Keratinocyte (primary cell): ENCODE results near the gene DLX2. TPM values are rescaled to one million over a fixed set of nuclear protein-coding genes. Genes with fewer than 3 reads are reported as not detected.

ENCODE experiments used
- DNase-seq: peaks from one replicate; pipeline ENCODE4 v3.0.0-alpha.2; 2011; ENCODE audit warnings: low read depth, missing footprints, low spot score
- FAIRE-seq: peaks from 2 replicates; lab custom pipeline; 2011; peaks lifted over from hg19 to GRCh38; lab: Jason Lieb, UNC
- H2AFZ ChIP-seq: 2 replicates; pipeline ENCODE4 v1.6.0; 2012; ENCODE audit warnings: low read length, control low read depth, inconsistent platforms; ENCODE audit not compliant: control insufficient read depth
- H3K27ac ChIP-seq: 2 replicates; pipeline ENCODE4 v1.5.1; 2011; ENCODE audit warnings: low read length; ENCODE audit not compliant: control insufficient read depth, insufficient read depth
- H3K27me3 ChIP-seq: 3 replicates; pipeline ENCODE4 v1.6.0; 2011; ENCODE audit warnings: low read length; ENCODE audit not compliant: control insufficient read depth, insufficient read depth; ENCODE audit errors: extremely low read depth
- H3K36me3 ChIP-seq, 2 experiments: 2 replicates in 1 of 2; 3 replicates in 1 of 2; pipeline ENCODE4 v1.5.1; 2011; ENCODE audit warnings: low read length in 2 of 2, mild to moderate bottlenecking in 1 of 2; ENCODE audit not compliant: control insufficient read depth in 2 of 2, insufficient read depth in 2 of 2; ENCODE audit errors: extremely low read depth in 1 of 2
- H3K4me1 ChIP-seq: 3 replicates; pipeline ENCODE4 v1.5.1; 2011; ENCODE audit warnings: low read length; ENCODE audit not compliant: control insufficient read depth, insufficient read depth; ENCODE audit errors: extremely low read depth
- H3K4me2 ChIP-seq: 3 replicates; pipeline ENCODE4 v1.6.0; 2011; ENCODE audit warnings: low read depth, low read length; ENCODE audit not compliant: control insufficient read depth, insufficient read depth; ENCODE audit errors: extremely low read depth
- H3K4me3 ChIP-seq, 3 experiments: fragments of 200-600 bp in 1 of 3; sonication (generic) in 1 of 3; 2 replicates in 2 of 3; 3 replicates in 1 of 3; pipeline ENCODE4 v1.5.1; 2011 to 2016; ENCODE audit warnings: low read length in 3 of 3, mild to moderate bottlenecking in 3 of 3, control low read depth in 2 of 3, inconsistent platforms in 1 of 3, low read depth in 1 of 3, mixed read lengths in 1 of 3, mixed run types in 1 of 3, moderate library complexity in 1 of 3; ENCODE audit not compliant: control insufficient read depth in 2 of 3, insufficient read depth in 2 of 3; ENCODE audit errors: extremely low read depth in 1 of 3
- H3K79me2 ChIP-seq: 2 replicates; pipeline ENCODE4 v1.6.0; 2012; ENCODE audit warnings: low read length; ENCODE audit not compliant: control insufficient read depth, insufficient read depth
- H3K9ac ChIP-seq: 3 replicates; pipeline ENCODE4 v1.6.0; 2011; ENCODE audit warnings: low read length; ENCODE audit not compliant: control insufficient read depth, insufficient read depth; ENCODE audit errors: extremely low read depth
- H3K9me1 ChIP-seq: 3 replicates; pipeline ENCODE4 v1.6.0; 2011; ENCODE audit warnings: low read length; ENCODE audit not compliant: control insufficient read depth, insufficient read depth; ENCODE audit errors: extremely low read depth
- H3K9me3 ChIP-seq: 2 replicates; pipeline ENCODE4 v1.5.1; 2012; ENCODE audit warnings: low read depth, low read length; ENCODE audit not compliant: control insufficient read depth
- H4K20me1 ChIP-seq: 3 replicates; pipeline ENCODE4 v1.6.0; 2011; ENCODE audit warnings: low read length; ENCODE audit not compliant: control insufficient read depth, insufficient read depth; ENCODE audit errors: extremely low read depth
- CTCF ChIP-seq, 3 experiments: IDR thresholded peaks in 1 of 3; conservative IDR thresholded peaks in 1 of 3; optimal IDR thresholded peaks in 1 of 3; 2 replicates in 2 of 3; 3 replicates in 1 of 3; pipeline versions ENCODE3 to v1.5.1; 2011; ENCODE audit warnings: low read length in 3 of 3, mild to moderate bottlenecking in 3 of 3, moderate library complexity in 2 of 3, control low read depth in 1 of 3, inconsistent platforms in 1 of 3; ENCODE audit not compliant: insufficient read depth in 2 of 3; ENCODE audit errors: extremely low read depth in 1 of 3
- EZH2 ChIP-seq: IDR thresholded peaks from one replicate; pipeline ENCODE4 v1.6.1; 2012; ENCODE audit warnings: inconsistent platforms, mild to moderate bottlenecking, low read length, moderate library complexity
- dilution Hi-C: fragments of 300-500 bp; cut with MboI; formaldehyde crosslinking; loops from one replicate; pipeline ENCODE4 v1.7.0; 2020; ENCODE audit warnings: low sequenced_read_pairs; ENCODE audit not compliant: extremely low pct_ligation_motif_present
- polyA plus RNA-seq, 5 experiments: library from polyadenylated mRNA; depleted of rRNA in 3 of 5; stranded (reverse) in 3 of 5; stranded (forward) in 1 of 5; unstranded in 1 of 5; fragments of >200 nt; gene quantifications; 1 replicate in 1 of 5; 2 replicates in 3 of 5; 3 replicates in 1 of 5; pipeline versions ENCODE4 v1.2.1 to v1.2.3, GENCODE V29; 2011 to 2012; ENCODE audit warnings: missing spikeins in 2 of 5, low read depth in 1 of 5, low replicate concordance in 1 of 5

DLX2 gene
- polyA plus RNA-seq, 1 donor (not counting 4 experiments of a cell fraction or from before 2014, with no cell fraction given): 0.29 TPM

- Histone ChIP-seq H3K4me3 (peak overlapping the region; percentile 45 to 72 (median 71)), H3K4me2 (peak overlapping the region; percentile 91), H3K9me3 (no peaks in the 10 kb centered on the region), H3K27ac (peak overlapping the region; percentile 92), H3K4me1 (peaks cover 49% of the 10 kb centered on the region), H3K27me3 (peaks cover 38% of the 10 kb centered on the region), H4K20me1 (no peaks in the 10 kb centered on the region), H3K36me3 (no peaks in the 10 kb centered on the region), H2AFZ (peak overlapping the region; percentile 53), H3K9me1 (no peaks in the 10 kb centered on the region), H3K79me2 (no peaks in the 10 kb centered on the region), H3K9ac (peak overlapping the region; percentile 88)
- DNase-seq: no peak
- TF ChIP-seq EZH2 (no peak), CTCF (optimal IDR thresholded peaks at IDR 0.05 in 1 of 3, IDR thresholded peaks at IDR 0.05 in 1 of 3, conservative IDR thresholded peaks at IDR 0.05 in 1 of 3; ENCODE audit: extremely low read depth in 1 of 3, insufficient read depth in 2 of 3, low read length in 3 of 3) (peak in 1 of 3 experiments; percentile 30)
- no peak for FAIRE-seq
- dilution Hi-C loops: no loop called here
Observed at GRCh38 chr2:172095905-172096625, 6.6 kb downstream of the DLX2 start.

- H4K20me1 ChIP-seq: no peaks in the 10 kb centered on the region
- peak overlapping the region; percentile 57 for H2AFZ ChIP-seq
- no peak for FAIRE-seq
- peak overlapping the region; percentile 92 for H3K27ac ChIP-seq
- dilution Hi-C loops: no loop called here
- peaks cover 44% of the 10 kb centered on the region for H3K27me3 ChIP-seq
- H3K9ac ChIP-seq: peak overlapping the region; percentile 88
- H3K4me2 ChIP-seq: peak overlapping the region; percentile 91
- no peaks in the 10 kb centered on the region for H3K9me1 ChIP-seq
- no peaks in the 10 kb centered on the region for H3K9me3 ChIP-seq
- TF ChIP-seq EZH2 (no peak), CTCF (optimal IDR thresholded peaks at IDR 0.05 in 1 of 3, IDR thresholded peaks at IDR 0.05 in 1 of 3, conservative IDR thresholded peaks at IDR 0.05 in 1 of 3; ENCODE audit: extremely low read depth in 1 of 3, insufficient read depth in 2 of 3, low read length in 3 of 3) (no peak)
- H3K4me3 ChIP-seq: peak overlapping the region; percentile 45 to 72 (median 71)
- H3K36me3 ChIP-seq: no peaks in the 10 kb centered on the region
- DNase-seq: no peak
- H3K79me2 ChIP-seq: no peaks in the 10 kb centered on the region
- peaks cover 45% of the 10 kb centered on the region for H3K4me1 ChIP-seq
Observed at GRCh38 chr2:172095146-172095904, 7.4 kb downstream of the DLX2 start.
